ENCODE measurements around the gene MMP28.

DNA sequence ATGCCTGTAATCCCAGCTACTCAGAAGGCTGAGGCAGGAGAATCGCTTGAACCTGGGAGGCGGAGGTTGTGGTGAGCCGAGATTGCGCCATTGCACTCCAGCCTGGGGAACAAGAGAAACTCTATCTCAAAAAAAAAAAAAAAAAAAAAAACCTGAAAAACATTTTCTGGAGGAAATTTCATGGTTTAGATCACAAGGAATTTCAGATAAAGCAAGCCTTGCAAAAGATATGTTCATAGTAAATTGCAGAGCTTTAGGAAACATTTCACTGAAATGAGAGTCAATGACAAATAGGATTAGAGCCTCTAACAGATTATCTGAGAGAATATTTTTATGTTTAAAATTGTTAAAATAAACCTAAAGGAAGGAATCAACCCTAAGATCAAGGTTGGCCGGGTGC is 17.0 kb upstream of the MMP28 start:
- no peak for TF ChIP-seq CHD4 (IDR thresholded peaks at IDR 0.05)
- no peak for TF ChIP-seq JUND (IDR thresholded peaks at IDR 0.05; ENCODE audit: low read depth, low read length)
- TF ChIP-seq, protein P1, sequence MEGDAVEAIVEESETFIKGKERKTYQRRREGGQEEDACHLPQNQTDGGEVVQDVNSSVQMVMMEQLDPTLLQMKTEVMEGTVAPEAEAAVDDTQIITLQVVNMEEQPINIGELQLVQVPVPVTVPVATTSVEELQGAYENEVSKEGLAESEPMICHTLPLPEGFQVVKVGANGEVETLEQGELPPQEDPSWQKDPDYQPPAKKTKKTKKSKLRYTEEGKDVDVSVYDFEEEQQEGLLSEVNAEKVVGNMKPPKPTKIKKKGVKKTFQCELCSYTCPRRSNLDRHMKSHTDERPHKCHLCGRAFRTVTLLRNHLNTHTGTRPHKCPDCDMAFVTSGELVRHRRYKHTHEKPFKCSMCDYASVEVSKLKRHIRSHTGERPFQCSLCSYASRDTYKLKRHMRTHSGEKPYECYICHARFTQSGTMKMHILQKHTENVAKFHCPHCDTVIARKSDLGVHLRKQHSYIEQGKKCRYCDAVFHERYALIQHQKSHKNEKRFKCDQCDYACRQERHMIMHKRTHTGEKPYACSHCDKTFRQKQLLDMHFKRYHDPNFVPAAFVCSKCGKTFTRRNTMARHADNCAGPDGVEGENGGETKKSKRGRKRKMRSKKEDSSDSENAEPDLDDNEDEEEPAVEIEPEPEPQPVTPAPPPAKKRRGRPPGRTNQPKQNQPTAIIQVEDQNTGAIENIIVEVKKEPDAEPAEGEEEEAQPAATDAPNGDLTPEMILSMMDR (IDR thresholded peaks at IDR 0.05 in 2 of 3, conservative IDR thresholded peaks at IDR 0.05 in 1 of 3; ENCODE audit: control insufficient read depth in 2 of 3, extremely low read depth in 1 of 3, insufficient read depth in 1 of 3, low read depth in 3 of 3, low read length in 3 of 3) = no peak
- no peak for TF ChIP-seq HDAC2 (IDR thresholded peaks at IDR 0.05)
- TF ChIP-seq GABPA (IDR thresholded peaks at IDR 0.05; ENCODE audit: low read depth) = no peak
